HepG2 (cell line): Measurements from ENCODE around the gene MNAT1. TPM values are rescaled to one million over a fixed set of nuclear protein-coding genes. Genes with fewer than 3 reads are reported as not detected.

Source experiments
- ATAC-seq: fragments of 200-7000 bp; cut with Tn5 transposase; 3 replicates; pipeline ENCODE4 v1.9.1; 2020; ENCODE audit warnings: mild to moderate bottlenecking, moderate library complexity
- BruUV-seq: library from RNA; stranded (reverse); fragments of 400-500 nt; replicated peaks from 2 replicates; lab custom pipeline; 2021; lab: Mats Ljungman, UMichigan
- CTCF ChIA-PET: fragments of 300-600 bp; formaldehyde crosslinking; extraction: SDS; loops from one replicate; lab custom pipeline; 2021; ENCODE audit warnings: low total read pairs, inconsistent platforms, low intra/inter-chr PET ratio; lab: Yijun Ruan, JAX
- POLR2A ChIA-PET: fragments of 350-600 bp; sonication (Branson Sonifier 250); formaldehyde crosslinking; loops from one replicate; lab custom pipeline; 2020; ENCODE audit warnings: antibody characterized with exemption, inconsistent platforms; lab: Yijun Ruan, JAX
- DNase-seq: peaks from one replicate; pipeline ENCODE4 v3.0.0-alpha.2; 2015; ENCODE audit warnings: low spot score
- FAIRE-seq: peaks from 3 replicates; lab custom pipeline; 2011; peaks lifted over from hg19 to GRCh38; lab: Jason Lieb, UNC
- H2AFZ ChIP-seq: one replicate; pipeline ENCODE4 v1.6.1; 2011; ENCODE audit warnings: low read length, inconsistent platforms
- H3K27ac ChIP-seq: fragments of 300-600 bp; 3 replicates; pipeline ENCODE4 v1.8.0; 2011; ENCODE audit warnings: mixed run types, mild to moderate bottlenecking, mixed read lengths, low read length, inconsistent platforms; ENCODE audit not compliant: insufficient read depth; ENCODE audit errors: extremely low read length
- H3K27me3 ChIP-seq, 2 experiments: fragments of 200-600 bp in 1 of 2; 2 replicates in 1 of 2; 3 replicates in 1 of 2; pipeline versions ENCODE4 v1.6.0 to v1.8.0; 2011; ENCODE audit warnings: low read length in 2 of 2, mild to moderate bottlenecking in 2 of 2, moderate library complexity in 2 of 2, inconsistent platforms in 1 of 2; ENCODE audit not compliant: insufficient read depth in 2 of 2, control insufficient read depth in 1 of 2
- H3K36me3 ChIP-seq, 2 experiments: fragments of 200-600 bp in 1 of 2; replicated peaks in 1 of 2; 2 replicates in 1 of 2; 3 replicates in 1 of 2; pipeline versions ENCODE4 v1.5.1 to v1.8.0; 2011; ENCODE audit warnings: low read length in 2 of 2, inconsistent platforms in 1 of 2; ENCODE audit not compliant: insufficient read depth in 2 of 2, control insufficient read depth in 1 of 2
- H3K4me1 ChIP-seq: 2 replicates; pipeline ENCODE4 v1.5.1; 2012; ENCODE audit warnings: low read length, inconsistent platforms; ENCODE audit not compliant: insufficient read depth
- H3K4me2 ChIP-seq: 2 replicates; pipeline ENCODE4 v1.6.0; 2011; ENCODE audit warnings: low read depth, low read length, inconsistent platforms
- H3K4me3 ChIP-seq, 3 experiments: fragments of 200-600 bp in 1 of 3; sonication (generic), shearing (Covaris generic) in 1 of 3; replicated peaks in 1 of 3; 2 replicates each; pipeline ENCODE4 v1.5.1; 2011 to 2016; ENCODE audit warnings: low read length in 3 of 3, inconsistent platforms in 2 of 3, low read depth in 2 of 3, mild to moderate bottlenecking in 2 of 3, control low read depth in 1 of 3, mixed read lengths in 1 of 3; ENCODE audit not compliant: insufficient read depth in 1 of 3
- H3K79me2 ChIP-seq: one replicate; pipeline ENCODE4 v1.6.1; 2011; ENCODE audit warnings: low read length, inconsistent platforms; ENCODE audit not compliant: insufficient read depth
- H3K9ac ChIP-seq: 2 replicates; pipeline ENCODE4 v1.6.0; 2011; ENCODE audit warnings: mild to moderate bottlenecking, low read depth, low read length, inconsistent platforms; ENCODE audit not compliant: insufficient read depth
- H3K9me3 ChIP-seq: 2 replicates; pipeline ENCODE4 v1.5.1; 2012; ENCODE audit warnings: mild to moderate bottlenecking, low read length
- H4K20me1 ChIP-seq: 2 replicates; pipeline ENCODE4 v1.6.0; 2011; ENCODE audit warnings: inconsistent platforms, mild to moderate bottlenecking, low read length, moderate library complexity; ENCODE audit not compliant: insufficient read depth
- BHLHE40 ChIP-seq: IDR thresholded peaks from 2 replicates; pipeline ENCODE4 v1.6.1; 2011; ENCODE audit warnings: low read length, improper control_type of control experiment
- ELF1 ChIP-seq: sonication (generic); formaldehyde crosslinking; IDR thresholded peaks from 2 replicates; pipeline ENCODE4 v1.4.0; 2020; ENCODE audit warnings: missing genetic modification reagents
- GABPA ChIP-seq, 2 experiments: IDR thresholded peaks; 2 replicates each; pipeline ENCODE4 v1.6.1; 2011 to 2016; ENCODE audit warnings: low read depth in 2 of 2, low read length in 1 of 2, missing biosample characterization in 1 of 2, missing genetic modification characterization in 1 of 2
- KAT7 ChIP-seq: IDR thresholded peaks from 2 replicates; pipeline ENCODE4 v1.6.1; 2018; ENCODE audit warnings: borderline replicate concordance, missing compliant biosample characterization
- KLF13 ChIP-seq: sonication (generic); formaldehyde crosslinking; IDR thresholded peaks from 2 replicates; pipeline ENCODE4 v1.4.0; 2020; ENCODE audit warnings: mild to moderate bottlenecking, missing genetic modification reagents
- MXD4 ChIP-seq: IDR thresholded peaks from 2 replicates; pipeline ENCODE4 v1.6.1; 2016; ENCODE audit warnings: mild to moderate bottlenecking, missing biosample characterization, missing genetic modification reagents
- NKX3-1 ChIP-seq: sonication (generic); formaldehyde crosslinking; IDR thresholded peaks from 2 replicates; pipeline ENCODE4 v1.5.0; 2020; ENCODE audit warnings: missing genetic modification reagents
- SAP130 ChIP-seq: IDR thresholded peaks from 2 replicates; pipeline ENCODE4 v1.6.1; 2016; ENCODE audit warnings: low read depth
- THAP11 ChIP-seq: IDR thresholded peaks from 2 replicates; pipeline ENCODE4 v1.6.1; 2016; ENCODE audit warnings: missing biosample characterization, missing genetic modification reagents
- USF2 ChIP-seq, 2 experiments: sonication (generic) in 1 of 2; formaldehyde crosslinking in 1 of 2; IDR thresholded peaks; 2 replicates each; pipeline versions ENCODE4 v1.5.1 to v1.6.1; 2011 to 2020; ENCODE audit warnings: borderline replicate concordance in 1 of 2, low read depth in 1 of 2, low read length in 1 of 2, mild to moderate bottlenecking in 1 of 2, missing genetic modification reagents in 1 of 2, moderate library complexity in 1 of 2
- ZNF460 ChIP-seq: sonication (generic); formaldehyde crosslinking; IDR thresholded peaks from 2 replicates; pipeline ENCODE4 v1.5.1; 2020; ENCODE audit warnings: missing genetic modification reagents, mild to moderate bottlenecking, borderline replicate concordance
- ZNF7 ChIP-seq: IDR thresholded peaks from 2 replicates; pipeline ENCODE4 v1.6.1; 2016; ENCODE audit warnings: missing biosample characterization, missing genetic modification reagents
- WGBS: methylation state at CpG from one replicate; pipeline ENCODE4 v1.1.6; 2017; ENCODE audit warnings: low lambda C conversion rate; 5-methylcytosine and 5-hydroxymethylcytosine counted together
- in situ Hi-C: cut with HindIII; loops from 2 replicates; pipeline ENCODE4 v1.10.0; 2017; ENCODE audit warnings: low pct_unique_long_range_greater_than_20kb; ENCODE audit not compliant: extremely low pct_ligation_motif_present
- intact Hi-C: fragments of 100-400 bp; cut with micrococcal nuclease; formaldehyde crosslinking; loops from one replicate; pipeline ENCODE4 v1.10.0; 2022; ENCODE audit not compliant: unreplicated experiment
- polyA plus RNA-seq, 8 experiments: library from polyadenylated mRNA; depleted of rRNA in 3 of 8; stranded (reverse) in 7 of 8; unstranded in 1 of 8; fragments of >200 nt; fragmentation: Illumina TruSeq in 4 of 8; extraction: Trizol in 4 of 8; gene quantifications; 2 replicates each; pipeline versions ENCODE4 v1.2.1 to v1.2.3, GENCODE V29; 2011 to 2016; ENCODE audit warnings: low read depth in 4 of 8, missing spikeins in 1 of 8, mixed read lengths in 1 of 8; ENCODE audit not compliant: insufficient read depth in 1 of 8
- total RNA-seq, 5 experiments: library from RNA; depleted of rRNA; stranded (reverse); fragments of >200 nt; fragmentation: Illumina TruSeq; extraction: Trizol; gene quantifications; 2 replicates each; pipeline ENCODE4 v1.2.3, GENCODE V29; 2016; ENCODE audit warnings: low read depth in 1 of 5
- TF ChIP-seq, protein P1 (sequence below): sonication (generic); IDR thresholded peaks from 2 replicates; pipeline ENCODE4 v1.6.1; 2016; ENCODE audit warnings: low read depth, borderline replicate concordance
- TF ChIP-seq, protein P2 (sequence below): IDR thresholded peaks from 2 replicates; pipeline ENCODE4 v1.6.1; 2016; ENCODE audit warnings: low read depth

Gene MNAT1
- total and polyA plus RNA-seq, 2 of the 13 experiments (the other 11 are each of a cell fraction or from before 2014, with no cell fraction given) = 49.2 to 94.8 TPM

DNA sequence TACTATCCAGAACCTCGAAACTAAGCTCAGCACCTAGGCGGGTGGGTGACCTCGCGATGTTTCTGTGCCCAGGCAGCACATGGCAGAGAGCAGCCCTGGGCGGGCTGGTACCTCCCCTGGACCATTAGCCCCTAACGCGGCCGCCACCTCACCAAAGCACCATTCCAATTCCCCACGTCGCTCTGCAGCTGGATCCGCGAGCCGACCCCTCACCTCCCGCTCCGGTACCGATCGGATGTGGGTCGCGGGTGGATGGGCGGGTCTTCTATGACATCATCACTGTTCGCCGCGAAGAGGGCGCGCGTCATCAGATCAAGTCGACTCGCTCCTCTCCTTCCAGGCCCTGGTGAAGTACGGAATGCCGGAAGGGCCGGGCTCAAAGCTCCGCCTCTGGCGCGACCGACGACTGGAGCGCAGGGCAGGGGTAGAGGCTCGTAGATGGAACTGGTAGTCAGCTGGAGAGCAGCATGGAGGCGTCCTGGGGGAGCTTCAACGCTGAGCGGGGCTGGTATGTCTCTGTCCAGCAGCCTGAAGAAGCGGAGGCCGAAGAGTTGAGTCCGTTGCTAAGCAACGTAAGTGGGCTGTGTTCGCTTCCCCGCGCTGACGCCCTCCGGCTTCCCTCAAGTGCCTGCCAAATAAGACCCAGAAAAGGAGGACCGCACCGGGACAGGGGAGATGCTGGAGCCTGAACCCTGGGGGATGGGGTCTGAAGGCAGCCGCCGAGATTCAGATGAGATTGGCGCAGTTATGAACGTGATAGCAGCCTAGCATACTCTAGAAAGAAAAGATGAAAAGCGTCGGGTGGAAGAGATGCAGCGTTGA, 246.5 kb downstream of the MNAT1 start, which contains the start of the genes SLC38A6 and TRMT5 (continued):
- TF ChIP-seq, protein P1, sequence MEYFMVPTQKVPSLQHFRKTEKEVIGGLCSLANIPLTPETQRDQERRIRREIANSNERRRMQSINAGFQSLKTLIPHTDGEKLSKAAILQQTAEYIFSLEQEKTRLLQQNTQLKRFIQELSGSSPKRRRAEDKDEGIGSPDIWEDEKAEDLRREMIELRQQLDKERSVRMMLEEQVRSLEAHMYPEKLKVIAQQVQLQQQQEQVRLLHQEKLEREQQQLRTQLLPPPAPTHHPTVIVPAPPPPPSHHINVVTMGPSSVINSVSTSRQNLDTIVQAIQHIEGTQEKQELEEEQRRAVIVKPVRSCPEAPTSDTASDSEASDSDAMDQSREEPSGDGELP = peak; percentile 86; the same call in 1 of the 2 replicates
- TF ChIP-seq MXD4 (CRISPR knock-in tag) = peak; percentile 47; the same call in 1 of the 2 replicates

DNA sequence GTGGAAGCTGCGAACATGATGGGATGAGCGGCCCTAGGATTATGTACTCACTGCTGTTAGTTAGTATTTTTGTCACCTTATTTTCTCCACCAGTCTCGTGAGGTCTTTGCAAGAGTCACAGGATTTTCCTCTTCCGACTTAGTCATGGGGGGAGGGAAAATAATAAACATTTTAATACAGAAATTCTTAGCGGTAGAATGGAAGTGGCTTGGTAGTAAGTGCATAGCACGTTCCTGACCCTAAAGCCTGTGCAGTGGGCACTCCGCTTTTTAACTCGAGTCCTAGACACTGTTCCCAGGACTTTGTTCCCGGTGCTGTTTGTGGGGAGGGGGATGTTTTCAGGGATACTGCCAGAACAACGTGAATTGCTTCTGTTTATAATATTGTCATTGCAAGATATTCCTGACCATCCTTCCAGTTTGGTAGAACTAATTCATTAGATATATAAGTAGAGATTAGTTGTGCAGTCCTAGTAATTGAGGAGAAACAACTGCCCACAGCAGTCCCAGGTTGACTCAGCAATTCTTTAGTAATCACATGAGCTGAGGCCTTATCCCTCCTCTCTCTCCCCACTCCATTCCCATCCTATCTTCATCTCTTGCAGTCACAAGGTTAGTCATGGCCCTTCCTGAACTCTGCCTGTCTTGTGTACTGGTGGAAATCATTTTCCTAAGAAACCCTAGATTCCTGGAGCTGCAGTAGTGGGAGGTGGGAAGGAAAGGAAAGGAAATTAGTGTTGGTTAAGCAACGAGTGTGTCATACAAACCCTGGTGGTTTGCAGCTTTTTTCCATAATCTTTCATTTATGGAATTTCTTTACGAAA, 247.3 kb downstream of the MNAT1 start:
- Histone ChIP-seq H4K20me1 (no peaks in the 10 kb centered on the region), H3K4me3 (peak overlapping the region; percentile 62 to 93 (median 90)), H3K27ac (peak overlapping the region; percentile 82), H3K4me2 (peak overlapping the region; percentile 86), H3K79me2 (peaks cover 27% of the 10 kb centered on the region), H2AFZ (peak overlapping the region; percentile 79), H3K9ac (peak overlapping the region; percentile 88), H3K9me3 (no peaks in the 10 kb centered on the region), H3K36me3 (peaks cover 0 to 8% of the 10 kb centered on the region in 2 experiments; a peak in 2 of 5 replicates), H3K27me3 (no peaks in the 10 kb centered on the region; a peak in 1 of 5 replicates), H3K4me1 (peaks cover 44% of the 10 kb centered on the region)
- intact Hi-C loops (loop anchor here (1.0 to 2.0 kb wide), 5 partner anchors 121 to 357 kb away; no protein-coding TSS in a partner anchor), in situ Hi-C loops (no loop called here)
- FAIRE-seq (peak; percentile 75), DNase-seq (peak; percentile 45), ATAC-seq (peak; percentile 60)
- ChIA-PET CTCF (no interaction called here), POLR2A (interaction anchor here (0.5 to 2.1 kb wide), 12 partner anchors 57 to 357 kb away, joined by 3 to 14 read pairs (median 4); partner anchors contain the start of gene SIX4)
- BruUV-seq = TSS peak; percentile 56
- 0% methylated on average over 12 of the region's 12 CpGs for WGBS
- TF ChIP-seq SAP130 (CRISPR knock-in tag) = peak; percentile 58
- TF ChIP-seq NKX3-1 (CRISPR knock-in tag) = no peak
- no peak for TF ChIP-seq GABPA (IDR thresholded peaks at IDR 0.05; ENCODE audit: low read depth, low read length)
- TF ChIP-seq GABPA (CRISPR knock-in tag; IDR thresholded peaks at IDR 0.05; ENCODE audit: low read depth) = no peak
- no peak for TF ChIP-seq BHLHE40
- no peak for TF ChIP-seq ELF1 (CRISPR knock-in tag)
- no peak for TF ChIP-seq KAT7 (CRISPR knock-in tag)
- TF ChIP-seq ZNF460 (CRISPR knock-in tag) = no peak
- TF ChIP-seq ZNF7 = no peak
- 0 out of 2 replicates have a peak, but pooled peaks have one; percentile 10 for TF ChIP-seq THAP11
- TF ChIP-seq USF2 (IDR thresholded peaks at IDR 0.05; ENCODE audit: low read depth, low read length) = no peak
- TF ChIP-seq USF2 (CRISPR knock-in tag; IDR thresholded peaks at IDR 0.05; ENCODE audit: borderline replicate concordance) = no peak
- TF ChIP-seq, protein P2, sequence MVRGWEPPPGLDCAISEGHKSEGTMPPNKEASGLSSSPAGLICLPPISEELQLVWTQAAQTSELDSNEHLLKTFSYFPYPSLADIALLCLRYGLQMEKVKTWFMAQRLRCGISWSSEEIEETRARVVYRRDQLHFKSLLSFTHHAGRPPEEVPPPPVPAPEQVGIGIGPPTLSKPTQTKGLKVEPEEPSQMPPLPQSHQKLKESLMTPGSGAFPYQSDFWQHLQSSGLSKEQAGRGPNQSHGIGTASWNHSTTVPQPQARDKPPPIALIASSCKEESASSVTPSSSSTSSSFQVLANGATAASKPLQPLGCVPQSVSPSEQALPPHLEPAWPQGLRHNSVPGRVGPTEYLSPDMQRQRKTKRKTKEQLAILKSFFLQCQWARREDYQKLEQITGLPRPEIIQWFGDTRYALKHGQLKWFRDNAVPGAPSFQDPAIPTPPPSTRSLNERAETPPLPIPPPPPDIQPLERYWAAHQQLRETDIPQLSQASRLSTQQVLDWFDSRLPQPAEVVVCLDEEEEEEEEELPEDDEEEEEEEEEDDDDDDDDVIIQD (CRISPR knock-in tag) = no peak
- no peak for TF ChIP-seq KLF13 (CRISPR knock-in tag)
